GM12878 (cell line): ENCODE measurements around the gene LSM12. TPM values are rescaled to one million over a fixed set of nuclear protein-coding genes. Genes with fewer than 3 reads are reported as not detected.

ENCODE experiments used
- ATAC-seq: fragments of 200-7000 bp; cut with Tn5 transposase; 3 replicates; pipeline ENCODE4 v1.9.1; 2020; ENCODE audit warnings: mild to moderate bottlenecking, moderate library complexity
- BruUV-seq: library from RNA; stranded (reverse); fragments of 400-500 nt; replicated peaks from 2 replicates; lab custom pipeline; 2021; lab: Mats Ljungman, UMichigan
- CTCF ChIA-PET: fragments of 300-600 bp; sonication (Branson Sonifier 250); formaldehyde crosslinking; extraction: SDS; loops from one replicate; lab custom pipeline; 2021; ENCODE audit warnings: inconsistent platforms; lab: Yijun Ruan, JAX
- POLR2A ChIA-PET: fragments of 350-600 bp; formaldehyde crosslinking; extraction: SDS; loops from one replicate; lab custom pipeline; 2021; ENCODE audit warnings: inconsistent platforms; lab: Charles Lee
- RAD21 ChIA-PET: fragments of 300-600 bp; sonication (Branson Sonifier 250); formaldehyde crosslinking; loops from one replicate; lab custom pipeline; 2023; ENCODE audit warnings: antibody characterized with exemption; ENCODE audit not compliant: unreplicated experiment; lab: Charles Lee
- SMC1A ChIA-PET: fragments of 300-600 bp; sonication (Branson Sonifier 250); formaldehyde crosslinking; loops from one replicate; lab custom pipeline; 2023; ENCODE audit not compliant: unreplicated experiment, uncharacterized antibody; lab: Charles Lee
- DNase-seq: peaks from one replicate; pipeline ENCODE4 v3.0.0-alpha.2; 2011; ENCODE audit warnings: low read depth, low spot score
- FAIRE-seq: peaks from 3 replicates; lab custom pipeline; 2011; peaks lifted over from hg19 to GRCh38; lab: Jason Lieb, UNC
- H2AFZ ChIP-seq: 2 replicates; pipeline ENCODE4 v1.6.0; 2011; ENCODE audit warnings: low read depth, low read length, control low read depth; ENCODE audit not compliant: control insufficient read depth
- H3K27ac ChIP-seq: 2 replicates; pipeline ENCODE4 v1.5.1; 2011; ENCODE audit warnings: control low read depth; ENCODE audit not compliant: control insufficient read depth, insufficient read depth
- H3K27me3 ChIP-seq, 2 experiments: replicated peaks in 1 of 2; 2 replicates each; pipeline versions ENCODE4 v1.6.0 to v1.6.1; 2011; ENCODE audit warnings: low read length in 1 of 2; ENCODE audit not compliant: control insufficient read depth in 2 of 2, insufficient read depth in 2 of 2
- H3K36me3 ChIP-seq, 2 experiments: 2 replicates each; pipeline ENCODE4 v1.5.1; 2011; ENCODE audit warnings: low read length in 1 of 2; ENCODE audit not compliant: control insufficient read depth in 2 of 2, insufficient read depth in 2 of 2
- H3K4me1 ChIP-seq: 2 replicates; pipeline ENCODE4 v1.6.1; 2011; ENCODE audit warnings: mild to moderate bottlenecking, low read length, moderate library complexity, mixed read lengths; ENCODE audit not compliant: control insufficient read depth, insufficient read depth
- H3K4me2 ChIP-seq: 2 replicates; pipeline ENCODE4 v1.6.0; 2011; ENCODE audit warnings: control low read depth; ENCODE audit not compliant: control insufficient read depth, insufficient read depth
- H3K4me3 ChIP-seq: fragments of 200-600 bp; sonication (generic); 2 replicates; pipeline ENCODE4 v1.5.1; 2016
- H3K79me2 ChIP-seq: 2 replicates; pipeline ENCODE4 v1.6.0; 2011; ENCODE audit warnings: low read length; ENCODE audit not compliant: control insufficient read depth, insufficient read depth
- H3K9ac ChIP-seq: 2 replicates; pipeline ENCODE4 v1.8.0; 2011; ENCODE audit warnings: low read length, control low read depth, mixed read lengths; ENCODE audit not compliant: control insufficient read depth, insufficient read depth
- H3K9me3 ChIP-seq: replicated peaks from 3 replicates; pipeline ENCODE4 v1.5.1; 2011; ENCODE audit warnings: mild to moderate bottlenecking, low read length; ENCODE audit not compliant: control insufficient read depth, insufficient read depth
- H4K20me1 ChIP-seq: 2 replicates; pipeline ENCODE4 v1.6.0; 2011; ENCODE audit not compliant: control insufficient read depth, insufficient read depth
- ETV6 ChIP-seq, 2 experiments: fragments of 450-650 bp in 1 of 2; IDR thresholded peaks in 1 of 2; conservative IDR thresholded peaks in 1 of 2; 2 replicates each; pipeline ENCODE4 v1.6.1; 2014; ENCODE audit warnings: antibody characterized with exemption in 1 of 2, borderline replicate concordance in 1 of 2, low read depth in 1 of 2, mild to moderate bottlenecking in 1 of 2, moderate library complexity in 1 of 2
- KLF5 ChIP-seq: fragments of 450-650 bp; IDR thresholded peaks from 2 replicates; pipeline ENCODE4 v1.6.1; 2014; ENCODE audit warnings: mild to moderate bottlenecking; ENCODE audit not compliant: partially characterized antibody
- MEF2A ChIP-seq: IDR thresholded peaks from 2 replicates; pipeline ENCODE4 v1.6.1; 2011; ENCODE audit warnings: low read depth, mild to moderate bottlenecking, low read length, moderate library complexity; ENCODE audit not compliant: insufficient read depth
- MYB ChIP-seq: fragments of 150-350 bp; IDR thresholded peaks from 2 replicates; pipeline ENCODE4 v1.6.1; 2014; ENCODE audit warnings: mild to moderate bottlenecking, low read depth, low read length, borderline replicate concordance
- POLR2A ChIP-seq: IDR thresholded peaks from 2 replicates; pipeline ENCODE4 v1.6.1; 2011; ENCODE audit warnings: low read depth, mild to moderate bottlenecking, low read length
- TBL1XR1 ChIP-seq: IDR thresholded peaks from 2 replicates; pipeline ENCODE4 v1.6.1; 2012; ENCODE audit warnings: low read depth, low read length, improper control_type of control experiment
- WGBS: methylation state at CpG from one replicate; pipeline ENCODE4 v1.1.6; 2016; ENCODE audit warnings: low lambda C conversion rate; ENCODE audit not compliant: insufficient replicate concordance, insufficient coverage; ENCODE audit errors: missing lambda C conversion rate; 5-methylcytosine and 5-hydroxymethylcytosine counted together
- in situ Hi-C: fragments of 300-500 bp; cut with MboI; formaldehyde crosslinking; loops from 9 replicates; pipeline ENCODE4 v1.14.3; 2018; ENCODE audit warnings: mixed read lengths
- intact Hi-C: fragments of 100-400 bp; cut with micrococcal nuclease; formaldehyde crosslinking; loops from one replicate; pipeline ENCODE4 v1.14.2; 2022; ENCODE audit not compliant: unreplicated experiment
- polyA plus RNA-seq, 11 experiments: library from polyadenylated mRNA; depleted of rRNA in 4 of 11; unstranded in 6 of 11; stranded (reverse) in 5 of 11; fragments of >200 nt; fragmentation: Nextera tagmentation in 4 of 11; fragmentation: Illumina TruSeq in 1 of 11; extraction: Ambion mirVana in 4 of 11; extraction: Trizol in 1 of 11; gene quantifications; 1 replicate in 1 of 11; 2 replicates in 10 of 11; pipeline versions ENCODE4 v1.2.1 to v1.2.3, GENCODE V29; 2011 to 2016; ENCODE audit warnings: inconsistent platforms in 2 of 11, missing spikeins in 2 of 11, low read depth in 1 of 11
- total RNA-seq, 4 experiments: library from RNA; depleted of rRNA in 3 of 4; stranded (reverse); fragments of >200 nt in 3 of 4; fragmentation: Illumina TruSeq in 1 of 4; extraction: Trizol in 1 of 4; gene quantifications; 2 replicates each; pipeline versions ENCODE4 v1.2.1 to v1.2.3, GENCODE V29; 2013 to 2021

LSM12 gene
- total and polyA plus RNA-seq, 10 of the 15 experiments (the other 5 are each of a cell fraction or from before 2014, with no cell fraction given): 51.1 to 206 (median 70.8) TPM

GRCh38 chr17:44000871-44001460 lies 65.5 kb downstream of the LSM12 start:
- FAIRE-seq (no peak), ATAC-seq (no peak), DNase-seq (no peak)
- no peaks in the 10 kb centered on the region for H3K79me2 ChIP-seq
- intact Hi-C loops (no loop called here), in situ Hi-C loops (loop anchor here (25.0 kb wide), 1 partner anchor 789 kb away; the partner anchor contains the start of gene TMEM106A)
- H3K27ac ChIP-seq: no peak overlapping the region
- no peaks in the 10 kb centered on the region for H3K9me3 ChIP-seq
- H3K4me3 ChIP-seq: no peak overlapping the region
- under 1% methylated on average over 6 of the region's 6 CpGs for WGBS
- BruUV-seq: no TSS peak
- no peak overlapping the region for H3K4me2 ChIP-seq
- SMC1A ChIA-PET: interaction anchor here (1.3 kb wide), 1 partner anchor 57 kb away, joined by 3 read pairs; no protein-coding TSS in a partner anchor
- no peaks in the 10 kb centered on the region; the same call in 1 of the 2 replicates for H3K4me1 ChIP-seq
- H4K20me1 ChIP-seq: no peaks in the 10 kb centered on the region; the same call in 1 of the 2 replicates
- POLR2A ChIA-PET: interaction anchor here (0.6 kb wide), 2 partner anchors 13 to 287 kb away, joined by 3 read pairs; no protein-coding TSS in a partner anchor
- no peak overlapping the region for H2AFZ ChIP-seq
- TF ChIP-seq MYB: no peak
- no peak for TF ChIP-seq ETV6 (conservative IDR thresholded peaks at IDR 0.05 in 1 of 2, IDR thresholded peaks at IDR 0.05 in 1 of 2; ENCODE audit: borderline replicate concordance in 1 of 2, low read depth in 1 of 2)
- TF ChIP-seq POLR2A: no peak
- no peak for TF ChIP-seq MEF2A
- no peak for TF ChIP-seq TBL1XR1
- no peak for TF ChIP-seq KLF5
- no peak overlapping the region for H3K9ac ChIP-seq
- no peaks in the 10 kb centered on the region for H3K36me3 ChIP-seq
- peaks cover 9 to 10% of the 10 kb centered on the region in 2 experiments for H3K27me3 ChIP-seq
- CTCF ChIA-PET: interaction anchor here (0.5 kb wide), 1 partner anchor 50 kb away, joined by 3 read pairs; no protein-coding TSS in a partner anchor
- RAD21 ChIA-PET: interaction anchor here (1.3 kb wide), 1 partner anchor 114 kb away, joined by 4 read pairs; no protein-coding TSS in a partner anchor
